COR-L47 (cell line): ENCODE results near the gene BTBD9.
A peak's percentile ranks its signal among the peaks of the same experiment; 100 is the strongest.

Experiments
- DNase-seq: peaks from one replicate; lab custom pipeline; 2025; lab: John Stamatoyannopoulos, UW

Gene BTBD9

DNA sequence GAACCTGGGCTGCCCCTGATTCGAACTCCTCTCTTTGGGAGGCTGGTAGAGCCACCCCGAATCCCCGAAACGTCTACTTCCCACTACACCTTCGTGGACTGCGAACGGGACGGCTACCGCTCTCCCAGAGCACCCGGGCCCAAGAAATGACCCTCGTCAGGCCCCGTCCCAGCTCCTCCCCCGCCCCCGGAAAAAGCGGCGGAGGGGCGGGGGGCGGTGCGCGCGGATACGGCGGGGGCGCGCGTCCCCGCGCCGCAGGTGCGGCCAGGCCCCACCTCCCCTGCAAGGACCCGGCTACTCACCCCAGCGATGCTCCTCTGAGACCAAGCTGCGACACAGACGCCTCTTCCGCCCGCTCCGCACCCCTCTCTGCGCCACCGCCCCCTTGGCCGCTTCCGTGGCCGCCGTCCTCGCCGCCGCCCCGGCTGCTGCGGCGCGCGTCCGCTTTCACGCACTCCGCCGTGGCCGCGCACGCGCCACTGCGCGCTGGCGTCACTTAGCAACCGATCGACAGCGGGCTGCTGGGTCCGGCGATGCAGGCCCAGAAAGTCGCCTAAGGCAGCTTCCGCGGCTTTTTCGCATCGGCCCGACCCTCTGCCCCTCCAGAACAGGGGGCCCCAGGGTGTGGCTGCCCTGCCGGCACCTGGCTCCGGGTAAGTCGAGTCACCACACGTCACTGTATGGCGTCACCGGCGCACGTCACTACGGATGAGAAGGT is at the start of gene BTBD9:
Gene BTBD9 (minus strand): TSS at position 432 of the 718 bp plus-strand sequence.
- DNase-seq = peak; percentile 78

DNA sequence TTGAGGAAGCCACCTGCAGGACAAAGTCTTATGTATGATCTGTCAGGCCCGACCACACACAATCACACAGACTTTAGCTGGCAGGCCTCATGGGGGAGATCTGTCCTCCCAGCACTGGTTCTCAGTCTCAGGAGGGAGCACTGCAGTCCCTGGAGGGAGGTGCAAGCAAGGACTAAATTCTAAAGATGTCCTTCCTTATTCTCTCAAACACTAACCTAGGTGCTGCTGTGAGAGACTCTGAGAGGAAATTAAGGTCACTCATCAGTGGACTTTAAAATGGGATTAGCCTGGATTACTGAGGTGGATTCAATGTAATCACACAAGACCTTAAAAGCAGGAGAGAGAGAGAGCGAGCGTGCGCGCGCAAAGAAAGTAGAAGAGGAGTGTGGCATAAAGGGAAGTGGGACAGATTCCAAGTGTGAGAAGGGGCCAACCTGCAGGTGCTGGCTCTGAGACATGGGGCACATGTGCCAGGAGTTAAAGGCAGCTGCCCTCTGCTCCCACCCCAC is 48.9 kb upstream of the BTBD9 start:
- no peak for DNase-seq

GRCh38 chr6:38687549-38687948 is 47.8 kb upstream of the BTBD9 start:
- DNase-seq = no peak

GRCh38 chr6:38687043-38687353 is 47.3 kb upstream of the BTBD9 start:
- DNase-seq = no peak

- DNase-seq = no peak
These were observed 46.7 kb upstream of the BTBD9 start for GRCh38 chr6:38686270-38687042.

DNA sequence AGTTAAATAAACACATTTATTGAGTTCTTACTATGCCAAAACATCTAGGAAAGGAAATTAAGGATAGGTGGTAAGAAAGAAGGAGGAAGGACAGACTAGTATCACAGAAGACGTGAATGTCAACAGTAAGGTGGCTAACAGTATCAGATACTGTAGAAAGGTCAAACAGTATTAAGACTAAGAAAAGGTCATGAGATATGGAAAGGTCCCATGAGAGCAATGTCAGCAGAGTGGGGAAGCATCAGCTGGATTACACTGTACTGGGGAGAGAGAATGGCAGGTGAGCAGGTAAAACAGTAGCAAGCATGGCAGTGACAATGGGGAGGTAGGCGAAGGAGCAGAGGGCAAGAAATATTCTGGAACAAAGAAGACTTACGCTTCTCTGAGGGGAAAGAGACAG is 45.2 kb upstream of the BTBD9 start:
- DNase-seq = no peak

- DNase-seq = no peak
These were observed 44.5 kb upstream of the BTBD9 start for GRCh38 chr6:38684237-38684636.

DNA sequence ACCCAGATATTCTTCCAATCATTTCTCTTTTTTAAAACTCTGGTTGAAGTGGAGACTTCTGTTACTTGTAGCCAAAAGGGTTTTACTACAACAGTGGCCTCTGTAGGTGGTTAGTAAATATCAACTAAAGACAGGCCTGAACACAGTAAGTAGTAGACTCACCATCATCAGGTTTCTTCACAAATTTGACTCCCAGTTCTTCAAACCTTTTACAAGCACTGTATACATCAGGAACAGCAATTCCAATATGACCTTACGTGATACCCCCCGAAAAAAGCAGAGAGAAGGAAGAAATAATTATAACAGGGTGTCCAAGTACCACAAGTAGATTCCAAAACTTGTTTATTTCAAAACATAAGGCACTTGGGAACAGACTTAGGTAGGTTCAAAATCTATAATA is 42.1 kb upstream of the BTBD9 start:
- DNase-seq = no peak

DNA sequence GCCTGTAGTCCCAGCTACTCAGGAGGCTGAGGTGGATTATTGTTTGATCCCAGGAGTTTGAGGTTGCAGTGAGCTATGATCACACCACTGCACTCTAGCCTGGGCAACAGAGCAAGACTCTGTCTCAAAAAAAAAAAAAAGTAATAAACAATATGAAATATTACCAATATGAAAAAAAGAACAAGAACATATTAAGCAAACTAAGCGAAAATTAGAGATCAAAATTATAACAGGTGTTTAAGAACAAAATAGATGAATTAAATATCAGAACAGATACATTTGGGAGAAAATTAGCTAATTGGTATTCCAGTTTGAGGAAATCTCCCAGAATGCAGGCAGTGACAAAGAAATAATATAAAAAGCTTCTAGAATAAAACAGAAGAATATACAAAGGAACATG is 39.9 kb upstream of the BTBD9 start:
- DNase-seq = no peak

GRCh38 chr6:38678178-38678760 is 38.5 kb upstream of the BTBD9 start:
- no peak for DNase-seq

DNA sequence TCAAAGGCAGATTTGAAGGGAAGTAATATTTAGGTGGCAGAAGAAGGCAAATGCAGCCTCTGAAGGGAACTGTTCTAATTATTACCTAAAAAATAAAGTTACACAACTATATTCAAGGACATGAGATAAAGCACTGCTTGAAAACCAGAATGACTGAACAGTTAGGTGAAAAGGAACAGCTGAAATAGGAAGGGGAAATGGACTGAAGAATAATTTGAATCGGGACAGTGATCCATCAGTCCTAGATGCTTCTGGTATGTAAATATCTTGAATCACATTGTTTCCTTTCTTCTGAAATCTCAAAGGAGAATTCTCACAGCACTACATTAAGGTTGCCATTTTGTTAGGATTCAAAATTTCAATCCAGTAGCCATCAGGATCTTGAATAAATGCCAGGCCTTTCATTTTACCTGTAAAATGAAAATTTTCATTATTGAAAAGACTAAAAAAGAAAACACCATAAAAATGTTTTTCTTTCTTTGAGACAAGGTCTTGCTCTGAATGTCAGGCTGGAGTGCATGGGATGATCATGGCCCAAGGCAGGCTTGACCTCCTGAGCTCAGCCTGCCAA is 37.3 kb upstream of the BTBD9 start:
- no peak for DNase-seq

DNA sequence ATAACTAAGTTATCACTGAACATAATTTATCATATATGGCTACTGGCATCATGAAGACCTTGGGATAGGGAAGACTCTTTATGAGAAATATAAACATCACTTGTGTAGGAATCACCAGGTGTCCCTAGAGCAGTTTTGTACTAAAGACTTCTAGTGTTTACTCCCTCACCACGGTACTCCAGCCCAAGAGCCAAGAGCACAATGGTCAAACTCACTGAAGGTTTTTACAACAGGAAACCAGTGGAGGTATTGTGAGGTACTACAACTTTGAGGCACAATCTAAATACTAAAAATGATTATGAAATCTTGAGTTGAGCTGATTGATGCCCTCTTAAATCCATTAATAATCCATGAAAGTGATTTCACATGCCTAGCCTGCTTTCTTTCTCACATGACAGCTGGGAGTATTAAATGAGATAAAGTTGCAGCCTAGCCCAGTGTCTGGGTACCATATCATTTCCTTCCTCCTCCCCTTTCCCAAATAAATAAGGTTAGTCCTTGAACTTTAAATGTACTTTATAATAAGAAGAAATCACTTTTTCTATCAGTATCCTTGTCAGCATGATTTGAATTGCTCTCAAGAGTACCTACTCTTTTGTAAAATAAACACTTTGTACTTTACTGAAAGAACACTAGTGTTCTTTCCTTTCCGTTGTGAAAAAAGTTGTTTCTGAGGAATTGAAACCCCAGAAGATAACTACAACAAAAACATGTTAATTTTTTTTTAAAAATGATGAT is 36.7 kb upstream of the BTBD9 start:
- no peak for DNase-seq

GRCh38 chr6:38673397-38674165 is 33.9 kb upstream of the BTBD9 start:
- DNase-seq = no peak

DNA sequence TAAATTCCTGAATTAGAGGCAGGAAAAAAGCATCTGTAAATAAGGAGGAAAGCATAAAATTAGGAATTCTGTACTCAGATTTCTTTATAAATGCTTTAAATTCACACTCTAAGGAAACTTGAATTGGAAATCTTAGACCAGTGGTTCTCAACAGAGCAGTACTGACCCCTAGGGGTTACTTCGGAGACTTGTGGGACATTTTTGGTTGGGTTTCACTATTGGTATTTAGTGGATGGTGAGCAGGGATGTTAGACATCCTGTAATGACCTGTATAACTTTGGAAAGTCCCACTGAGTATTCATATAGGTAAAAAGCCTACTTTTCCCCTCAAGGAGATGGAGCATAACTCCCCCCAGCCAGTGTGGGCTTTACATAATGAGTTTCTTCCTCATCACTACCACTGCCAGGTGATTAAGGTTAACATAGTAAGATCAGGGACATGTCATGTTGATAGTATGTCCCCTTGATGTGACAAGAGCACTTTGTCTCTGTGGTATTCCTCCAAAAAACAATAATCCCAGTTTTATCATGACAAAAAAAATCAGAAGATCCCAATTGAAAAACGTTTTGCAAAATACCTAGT is 32.2 kb upstream of the BTBD9 start:
- DNase-seq = peak; percentile 53

- DNase-seq = no peak
These were observed 18.9 kb upstream of the BTBD9 start for GRCh38 chr6:38658418-38659167.

DNA sequence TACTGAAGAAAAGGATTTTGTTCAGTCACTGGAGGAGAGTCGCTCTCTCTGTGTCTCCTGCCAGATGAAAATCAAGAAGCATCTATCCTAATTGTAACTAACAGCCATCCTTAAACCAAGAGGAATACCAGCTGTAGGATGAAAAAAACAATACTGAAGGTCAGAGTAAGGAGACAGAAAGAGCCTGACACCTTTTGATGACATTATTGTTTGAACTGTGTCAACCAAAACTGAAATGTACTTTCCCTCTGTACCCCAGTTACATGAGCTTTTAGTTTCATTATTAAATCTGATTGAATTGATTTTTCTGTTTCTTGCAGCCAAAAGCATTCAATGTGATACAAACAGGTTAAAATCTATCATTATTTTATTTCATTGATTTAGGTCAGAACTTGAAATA is 17.2 kb upstream of the BTBD9 start:
- no peak for DNase-seq

- no peak for DNase-seq
These were observed 14.5 kb upstream of the BTBD9 start for GRCh38 chr6:38654263-38654662.

GRCh38 chr6:38651121-38651784 is 11.5 kb upstream of the BTBD9 start:
- no peak for DNase-seq

DNA sequence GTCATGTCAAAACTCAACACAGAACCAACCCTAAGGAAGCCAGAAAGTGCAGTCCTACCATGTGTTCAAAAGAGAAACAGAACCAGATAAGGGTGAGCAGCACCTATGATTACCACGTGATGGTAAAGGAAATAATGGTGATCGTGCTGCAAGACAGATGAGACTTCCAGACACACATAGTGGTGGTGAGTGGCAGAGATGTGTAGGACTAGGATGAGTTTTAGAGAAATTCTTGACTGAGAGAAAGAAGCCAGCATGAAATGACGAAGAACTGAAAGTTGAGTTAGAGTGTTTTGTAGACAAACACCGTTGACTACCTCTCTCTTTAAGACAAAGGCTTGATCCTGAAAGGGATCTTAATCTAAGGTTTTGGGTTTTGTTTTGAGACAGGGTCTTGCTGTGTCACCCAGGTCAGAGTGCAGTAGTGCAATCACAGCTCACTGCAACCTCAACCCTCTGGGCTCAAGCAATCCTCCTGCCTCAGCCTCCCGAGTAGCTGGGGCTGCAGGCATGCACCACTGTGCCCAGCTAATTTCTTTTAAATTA is 10.6 kb upstream of the BTBD9 start:
- no peak for DNase-seq
